CD4-positive, alpha-beta memory T cell (primary cell): ENCODE data around the gene FLRT3. TPM values are rescaled to one million over a fixed set of nuclear protein-coding genes. Genes with fewer than 3 reads are reported as not detected.

Experiments
- CTCF ChIA-PET: fragments of 350-600 bp; sonication (Branson Sonifier 250); formaldehyde crosslinking; loops from one replicate; lab custom pipeline; 2021; ENCODE audit warnings: inconsistent platforms; ENCODE audit not compliant: partially characterized antibody; lab: Charles Lee
- POLR2A ChIA-PET: fragments of 350-600 bp; sonication (Branson Sonifier 250); formaldehyde crosslinking; loops from one replicate; lab custom pipeline; 2021; ENCODE audit not compliant: partially characterized antibody; lab: Charles Lee
- DNase-seq, 5 donors: peaks; one replicate each; pipeline versions ENCODE4 v3.0.0 to v3.0.0-alpha.2; 2020 to 2022; ENCODE audit warnings: mixed read lengths in 1 of 5
- H3K27ac ChIP-seq: one replicate; pipeline ENCODE4 v1.7.0; 2013; ENCODE audit warnings: low read depth, low read length
- H3K27me3 ChIP-seq: 2 replicates; pipeline ENCODE4 v1.7.0; 2013; ENCODE audit warnings: mild to moderate bottlenecking, low read length, moderate library complexity; ENCODE audit not compliant: insufficient read depth
- H3K36me3 ChIP-seq: 2 replicates; pipeline ENCODE4 v1.7.0; 2013; ENCODE audit warnings: mild to moderate bottlenecking, low read length, moderate library complexity; ENCODE audit not compliant: insufficient read depth
- H3K4me1 ChIP-seq: 2 replicates; pipeline ENCODE4 v1.7.0; 2013; ENCODE audit warnings: mild to moderate bottlenecking, low read length, moderate library complexity; ENCODE audit not compliant: insufficient read depth
- H3K4me3 ChIP-seq, 2 donors: one replicate each; pipeline ENCODE4 v1.7.0; 2013; ENCODE audit warnings: low read length in 2 of 2, mild to moderate bottlenecking in 1 of 2
- H3K9me3 ChIP-seq, 2 donors: one replicate each; pipeline ENCODE4 v1.7.0; 2013; ENCODE audit warnings: low read length in 2 of 2, control low read depth in 1 of 2; ENCODE audit not compliant: control insufficient read depth in 1 of 2
- H3K27ac Mint-ChIP-seq, 7 donors: one replicate each; pipeline ENCODE4 v1.8.0; 2020 to 2021; ENCODE audit warnings: mixed read lengths in 7 of 7, mild to moderate bottlenecking in 6 of 7, inconsistent platforms in 3 of 7, moderate library complexity in 3 of 7
- H3K27me3 Mint-ChIP-seq, 2 donors: one replicate each; pipeline ENCODE4 v1.8.0; 2020 to 2021; ENCODE audit warnings: mixed read lengths in 2 of 2
- H3K36me3 Mint-ChIP-seq, 2 donors: one replicate each; pipeline ENCODE4 v1.8.0; 2020 to 2021; ENCODE audit warnings: mixed read lengths in 2 of 2, inconsistent platforms in 1 of 2, mild to moderate bottlenecking in 1 of 2
- H3K4me1 Mint-ChIP-seq, 4 donors: one replicate each; pipeline ENCODE4 v1.8.0; 2020 to 2021; ENCODE audit warnings: mixed read lengths in 4 of 4, mild to moderate bottlenecking in 1 of 4
- H3K4me3 Mint-ChIP-seq, 8 donors: one replicate each; pipeline ENCODE4 v1.8.0; 2020 to 2021; ENCODE audit warnings: mixed read lengths in 8 of 8, mild to moderate bottlenecking in 7 of 8, moderate library complexity in 6 of 8, inconsistent platforms in 3 of 8
- H3K9me3 Mint-ChIP-seq, 8 donors: one replicate each; pipeline ENCODE4 v1.8.0; 2020 to 2021; ENCODE audit warnings: mixed read lengths in 8 of 8, mild to moderate bottlenecking in 5 of 8, inconsistent platforms in 3 of 8, moderate library complexity in 1 of 8
- intact Hi-C: fragments of 100-400 bp; cut with micrococcal nuclease; formaldehyde crosslinking; loops from one replicate; pipeline ENCODE4 v1.15.1; 2023
- polyA plus RNA-seq, 2 donors: library from polyadenylated mRNA; unstranded; fragments of 300-500 nt; fragmentation: Illumina TruSeq; gene quantifications; one replicate each; pipeline ENCODE4 v1.2.3, GENCODE V29; 2021
- total RNA-seq, 2 experiments: library from RNA; stranded (reverse); gene quantifications; one replicate each; pipeline ENCODE4 v1.2.3, GENCODE V29; 2021

The FLRT3 gene
- total and polyA plus RNA-seq, 4 experiments from 2014 or later: not detected

- H3K27me3 Mint-ChIP-seq: no peaks in the 10 kb centered on the region
- no peak overlapping the region for H3K4me3 Mint-ChIP-seq
- ChIA-PET POLR2A (no interaction called here), CTCF (no interaction called here)
- H3K36me3 ChIP-seq: no peaks in the 10 kb centered on the region
- H3K9me3 Mint-ChIP-seq: peaks cover 0 to 22% (median 9%) of the 10 kb centered on the region in 8 donors
- H3K4me1 ChIP-seq: no peaks in the 10 kb centered on the region
- H3K36me3 Mint-ChIP-seq: no peaks in the 10 kb centered on the region
- no peak overlapping the region for H3K27ac ChIP-seq
- DNase-seq: no peak
- intact Hi-C loops: no loop called here
- H3K27me3 ChIP-seq: no peaks in the 10 kb centered on the region
- no peak overlapping the region for H3K27ac Mint-ChIP-seq
- H3K9me3 ChIP-seq: peaks cover 0 to 7% of the 10 kb centered on the region in 2 donors
- no peak overlapping the region for H3K4me3 ChIP-seq
- H3K4me1 Mint-ChIP-seq: no peaks in the 10 kb centered on the region
Observed at GRCh38 chr20:14341801-14342200, 4.4 kb upstream of the FLRT3 start.

- H3K9me3 Mint-ChIP-seq: peaks cover 0 to 14% (median 7%) of the 10 kb centered on the region in 8 donors
- no peak for DNase-seq
- Histone ChIP-seq H3K9me3 (peaks cover 0 to 7% of the 10 kb centered on the region in 2 donors), H3K27me3 (no peaks in the 10 kb centered on the region), H3K4me1 (no peaks in the 10 kb centered on the region), H3K4me3 (no peak overlapping the region), H3K36me3 (no peaks in the 10 kb centered on the region), H3K27ac (no peak overlapping the region)
- H3K27ac Mint-ChIP-seq: no peak overlapping the region
- CTCF ChIA-PET: no interaction called here
- H3K4me3 Mint-ChIP-seq: no peak overlapping the region
- no peaks in the 10 kb centered on the region for H3K4me1 Mint-ChIP-seq
- no peaks in the 10 kb centered on the region for H3K27me3 Mint-ChIP-seq
- POLR2A ChIA-PET: no interaction called here
- H3K36me3 Mint-ChIP-seq: no peaks in the 10 kb centered on the region
- intact Hi-C loops: no loop called here
Observed at GRCh38 chr20:14336686-14337085, 726 bp downstream of the FLRT3 start.

DNA sequence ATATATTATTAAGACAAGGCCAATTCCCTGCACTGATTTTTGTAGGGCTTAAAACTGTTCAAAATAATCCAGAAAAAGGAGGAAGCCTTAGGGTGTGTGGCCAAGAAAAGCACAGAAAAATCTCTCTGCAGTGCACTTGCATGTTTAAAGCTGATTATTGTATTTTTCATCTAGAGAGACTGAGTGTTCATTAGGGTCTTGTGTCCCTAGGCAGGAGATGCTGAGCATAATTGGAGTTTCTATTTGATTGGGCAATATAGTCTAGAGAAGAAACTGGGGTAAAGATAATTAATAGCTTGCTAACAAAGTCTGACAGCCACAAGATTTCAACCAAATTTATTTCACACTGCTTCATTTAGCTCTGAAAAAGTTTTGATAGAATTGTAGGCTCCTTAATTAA is 2.4 kb downstream of the FLRT3 start:
- H3K27me3 ChIP-seq: no peaks in the 10 kb centered on the region
- Mint-ChIP-seq H3K36me3 (no peaks in the 10 kb centered on the region), H3K27ac (no peak overlapping the region), H3K4me1 (no peaks in the 10 kb centered on the region), H3K9me3 (peaks cover 0 to 11% (median 4%) of the 10 kb centered on the region in 8 donors), H3K27me3 (no peaks in the 10 kb centered on the region), H3K4me3 (no peak overlapping the region)
- no peak overlapping the region for H3K4me3 ChIP-seq
- ChIA-PET POLR2A (no interaction called here), CTCF (no interaction called here)
- H3K4me1 ChIP-seq: no peaks in the 10 kb centered on the region
- H3K9me3 ChIP-seq: peaks cover 0 to 7% of the 10 kb centered on the region in 2 donors
- DNase-seq: no peak
- H3K27ac ChIP-seq: no peak overlapping the region
- no peaks in the 10 kb centered on the region for H3K36me3 ChIP-seq
- intact Hi-C loops: no loop called here

- peaks cover 0 to 7% (median 3%) of the 10 kb centered on the region in 8 donors for H3K9me3 Mint-ChIP-seq
Observed at GRCh38 chr20:14334306-14334930, 3.0 kb downstream of the FLRT3 start.

DNA sequence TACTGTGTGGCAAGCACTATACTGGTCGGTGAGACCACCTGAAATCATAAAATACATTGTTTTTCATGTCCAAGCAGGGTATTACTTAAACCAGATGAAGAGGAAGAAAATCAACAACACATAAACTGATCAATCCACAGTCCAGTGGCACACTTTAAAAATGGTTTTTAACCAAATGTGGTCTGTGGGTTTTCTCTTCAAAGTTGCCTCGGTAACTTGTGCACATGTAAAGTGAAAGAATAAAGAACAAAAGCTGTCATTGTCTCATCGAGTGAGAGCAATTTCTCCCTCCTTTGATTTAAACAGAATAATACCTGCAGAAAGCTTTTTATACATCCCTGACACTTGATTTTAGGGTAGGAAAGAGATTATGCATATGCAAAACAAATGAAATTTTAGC is 3.7 kb downstream of the FLRT3 start:
- Mint-ChIP-seq H3K4me3 (no peak overlapping the region), H3K27me3 (no peaks in the 10 kb centered on the region), H3K4me1 (no peaks in the 10 kb centered on the region), H3K27ac (no peak overlapping the region), H3K9me3 (peaks cover 0 to 7% (median 4%) of the 10 kb centered on the region in 8 donors), H3K36me3 (no peaks in the 10 kb centered on the region)
- Histone ChIP-seq H3K9me3 (peaks cover 0 to 4% of the 10 kb centered on the region in 2 donors), H3K4me3 (no peak overlapping the region), H3K36me3 (no peaks in the 10 kb centered on the region), H3K4me1 (no peaks in the 10 kb centered on the region), H3K27ac (no peak overlapping the region), H3K27me3 (no peaks in the 10 kb centered on the region)
- DNase-seq: no peak
- CTCF ChIA-PET: no interaction called here
- POLR2A ChIA-PET: no interaction called here
- intact Hi-C loops: no loop called here

More at GRCh38 chr20:14334306-14334930, 3.0 kb downstream of the FLRT3 start:
- H3K9me3 ChIP-seq: peaks cover 0 to 7% of the 10 kb centered on the region in 2 donors
- Mint-ChIP-seq H3K4me1 (no peaks in the 10 kb centered on the region), H3K27ac (no peak overlapping the region), H3K36me3 (no peaks in the 10 kb centered on the region), H3K4me3 (no peak overlapping the region), H3K27me3 (no peaks in the 10 kb centered on the region)
- intact Hi-C loops: no loop called here
- ChIA-PET CTCF (no interaction called here), POLR2A (no interaction called here)
- H3K4me3 ChIP-seq: no peak overlapping the region
- H3K4me1 ChIP-seq: no peaks in the 10 kb centered on the region
- H3K36me3 ChIP-seq: no peaks in the 10 kb centered on the region
- H3K27me3 ChIP-seq: no peaks in the 10 kb centered on the region
- H3K27ac ChIP-seq: no peak overlapping the region
- DNase-seq: no peak

- Mint-ChIP-seq H3K36me3 (no peaks in the 10 kb centered on the region), H3K27ac (no peak overlapping the region), H3K27me3 (no peaks in the 10 kb centered on the region), H3K9me3 (peaks cover 0 to 11% (median 4%) of the 10 kb centered on the region in 8 donors), H3K4me1 (no peaks in the 10 kb centered on the region), H3K4me3 (no peak overlapping the region)
- Histone ChIP-seq H3K27me3 (no peaks in the 10 kb centered on the region), H3K4me1 (no peaks in the 10 kb centered on the region), H3K27ac (no peak overlapping the region), H3K36me3 (no peaks in the 10 kb centered on the region), H3K9me3 (peaks cover 0 to 4% of the 10 kb centered on the region in 2 donors), H3K4me3 (no peak overlapping the region)
- POLR2A ChIA-PET: no interaction called here
- intact Hi-C loops: no loop called here
- DNase-seq: no peak
- CTCF ChIA-PET: no interaction called here
Observed at GRCh38 chr20:14332866-14333265, 4.5 kb downstream of the FLRT3 start.

DNA sequence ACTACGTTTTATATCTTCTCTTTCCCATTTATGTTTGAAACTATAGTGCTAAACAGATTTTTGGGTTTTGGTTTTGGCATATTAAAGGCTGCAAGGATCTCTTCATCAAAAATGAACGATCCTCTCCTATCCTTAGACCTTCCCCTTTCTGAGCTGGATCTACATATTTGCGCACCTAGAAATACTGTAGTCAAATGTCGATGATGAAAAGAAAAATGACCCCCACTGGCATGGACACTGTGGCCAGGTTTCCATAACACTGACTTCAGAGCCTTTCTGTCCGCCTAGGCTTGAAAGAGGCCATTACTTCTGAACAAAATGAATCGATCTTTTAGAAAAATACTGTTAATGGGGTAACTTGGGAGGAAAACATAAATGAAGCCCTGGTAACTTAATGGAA is 5.8 kb downstream of the FLRT3 start:
- no peaks in the 10 kb centered on the region for H3K27me3 ChIP-seq
- peaks cover 0 to 11% (median 4%) of the 10 kb centered on the region in 8 donors for H3K9me3 Mint-ChIP-seq
- no peaks in the 10 kb centered on the region for H3K9me3 ChIP-seq
- no peak overlapping the region for H3K4me3 ChIP-seq
- no peak overlapping the region for H3K27ac ChIP-seq
- no peak overlapping the region for H3K4me3 Mint-ChIP-seq
- CTCF ChIA-PET: no interaction called here
- intact Hi-C loops: no loop called here
- POLR2A ChIA-PET: no interaction called here
- H3K4me1 Mint-ChIP-seq: no peaks in the 10 kb centered on the region
- H3K27me3 Mint-ChIP-seq: no peaks in the 10 kb centered on the region
- no peak for DNase-seq
- H3K4me1 ChIP-seq: no peaks in the 10 kb centered on the region
- no peaks in the 10 kb centered on the region for H3K36me3 Mint-ChIP-seq
- no peaks in the 10 kb centered on the region for H3K36me3 ChIP-seq
- no peak overlapping the region for H3K27ac Mint-ChIP-seq
